K562 (cell line): ENCODE measurements around the gene LPIN1. TPM values are rescaled to one million over a fixed set of nuclear protein-coding genes. Genes with fewer than 3 reads are reported as not detected.

Experiments used
- ATAC-seq: fragments of 200-7000 bp; cut with Tn5 transposase; 3 replicates; pipeline ENCODE4 v1.9.1; 2020; ENCODE audit warnings: moderate library complexity
- BruUV-seq: library from RNA; stranded (reverse); fragments of 400-500 nt; replicated peaks from 2 replicates; lab custom pipeline; 2021; lab: Mats Ljungman, UMichigan
- CTCF ChIA-PET: fragments of 300-600 bp; formaldehyde crosslinking; extraction: SDS; loops from one replicate; lab custom pipeline; 2021; ENCODE audit warnings: low intra/inter-chr PET ratio; lab: Yijun Ruan, JAX
- POLR2A ChIA-PET: fragments of 300-600, 350-650 bp; sonication (Branson Sonifier 250); formaldehyde crosslinking; extraction: SDS; loops from one replicate; lab custom pipeline; 2021; ENCODE audit warnings: antibody characterized with exemption, inconsistent platforms; lab: Yijun Ruan, JAX
- DNase-seq, 4 experiments: peaks; one replicate each; pipeline versions ENCODE4 v3.0.0 to v3.0.0-alpha.2; 2011 to 2018; ENCODE audit warnings: low spot score in 3 of 4, mixed read lengths in 3 of 4; ENCODE audit errors: extremely low read depth in 1 of 4
- FAIRE-seq: peaks from 2 replicates; lab custom pipeline; 2011; peaks lifted over from hg19 to GRCh38; lab: Jason Lieb, UNC
- H2AFZ ChIP-seq: 2 replicates; pipeline ENCODE4 v1.6.0; 2011; ENCODE audit warnings: low read depth, low read length, control low read depth, inconsistent platforms
- H3K27ac ChIP-seq: fragments of 200-600 bp; 3 replicates; pipeline ENCODE4 v1.8.0; 2011; ENCODE audit warnings: low read depth, mild to moderate bottlenecking, control low read depth, inconsistent platforms, low read length, moderate library complexity, mixed read lengths; ENCODE audit errors: extremely low read depth
- H3K27me3 ChIP-seq, 2 experiments: fragments of 300-600 bp in 1 of 2; 2 replicates in 1 of 2; 3 replicates in 1 of 2; pipeline versions ENCODE4 v1.6.0 to v1.8.0; 2011; ENCODE audit warnings: inconsistent platforms in 2 of 2, low read length in 2 of 2, mild to moderate bottlenecking in 1 of 2, mixed read lengths in 1 of 2, moderate library complexity in 1 of 2; ENCODE audit not compliant: control insufficient read depth in 2 of 2, insufficient read depth in 2 of 2
- H3K36me3 ChIP-seq: fragments of 300-600 bp; 3 replicates; pipeline ENCODE4 v1.8.0; 2011; ENCODE audit warnings: mild to moderate bottlenecking, low read length, inconsistent platforms; ENCODE audit not compliant: control insufficient read depth, insufficient read depth
- H3K4me1 ChIP-seq, 2 experiments: fragments of 200-600 bp in 1 of 2; replicated peaks in 1 of 2; 2 replicates in 1 of 2; 3 replicates in 1 of 2; pipeline versions ENCODE4 v1.5.1 to v1.8.0; 2011; ENCODE audit warnings: inconsistent platforms in 2 of 2, low read length in 2 of 2, mild to moderate bottlenecking in 1 of 2, mixed read lengths in 1 of 2, moderate library complexity in 1 of 2; ENCODE audit not compliant: control insufficient read depth in 2 of 2, insufficient read depth in 2 of 2
- H3K4me2 ChIP-seq: 2 replicates; pipeline ENCODE4 v1.6.1; 2011; ENCODE audit warnings: low read length, control low read depth, inconsistent platforms, mixed read lengths; ENCODE audit not compliant: insufficient read depth
- H3K4me3 ChIP-seq: fragments of 200-600 bp; sonication (generic), shearing (Covaris generic); 2 replicates; pipeline ENCODE4 v1.5.1; 2016; ENCODE audit warnings: control low read depth, inconsistent platforms
- H3K79me2 ChIP-seq: fragments of 200-600 bp; 3 replicates; pipeline ENCODE4 v1.8.0; 2011; ENCODE audit warnings: low read length, inconsistent platforms; ENCODE audit not compliant: control insufficient read depth, insufficient read depth
- H3K9ac ChIP-seq, 2 experiments: 2 replicates each; pipeline versions ENCODE4 v1.6.0 to v1.6.1; 2011; ENCODE audit warnings: low read depth in 2 of 2, low read length in 2 of 2, control low read depth in 1 of 2, inconsistent platforms in 1 of 2, mild to moderate bottlenecking in 1 of 2, mixed read lengths in 1 of 2; ENCODE audit not compliant: insufficient read depth in 1 of 2
- H3K9me1 ChIP-seq: one replicate; pipeline ENCODE4 v1.6.0; 2011; ENCODE audit warnings: inconsistent platforms, mild to moderate bottlenecking, low read length, moderate library complexity; ENCODE audit not compliant: control insufficient read depth, insufficient read depth
- H3K9me3 ChIP-seq: replicated peaks from 2 replicates; pipeline ENCODE4 v1.5.1; 2011; ENCODE audit warnings: low read depth, low read length, inconsistent platforms; ENCODE audit not compliant: control insufficient read depth, insufficient read depth
- H4K20me1 ChIP-seq: replicated peaks from 2 replicates; pipeline ENCODE4 v1.6.1; 2011; ENCODE audit warnings: low read length, inconsistent platforms, mixed read lengths; ENCODE audit not compliant: control insufficient read depth, insufficient read depth
- ATF7 ChIP-seq: fragments of 450-650 bp; IDR thresholded peaks from 2 replicates; pipeline ENCODE4 v1.7.1; 2014; ENCODE audit warnings: mild to moderate bottlenecking, moderate library complexity
- NRF1 ChIP-seq, 2 experiments: fragments of 450-650 bp; IDR thresholded peaks in 1 of 2; conservative IDR thresholded peaks in 1 of 2; 2 replicates each; pipeline ENCODE4 v1.6.1; 2014; ENCODE audit warnings: mild to moderate bottlenecking in 2 of 2
- PHB ChIP-seq: fragments of 250-450 bp; sonication (Bioruptor Pico); IDR thresholded peaks from 2 replicates; pipeline ENCODE4 v1.5.0; 2021
- POLR2A ChIP-seq: fragments of 450-650 bp; conservative IDR thresholded peaks from 2 replicates; pipeline ENCODE4 v1.6.1; 2016
- SREBF1 ChIP-seq: fragments of 150-350 bp; IDR thresholded peaks from 2 replicates; pipeline ENCODE4 v1.6.1; 2014; ENCODE audit warnings: antibody characterized with exemption, low read depth, low read length, borderline replicate concordance
- ZFP30 ChIP-seq: fragments of 250-450 bp; sonication (Bioruptor Pico); IDR thresholded peaks from 2 replicates; pipeline ENCODE4 v1.8.0; 2022; ENCODE audit warnings: moderate library complexity, mild to moderate bottlenecking, inconsistent platforms, borderline replicate concordance
- ZNF311 ChIP-seq: fragments of 250-450 bp; sonication (Bioruptor Pico); IDR thresholded peaks from 2 replicates; pipeline ENCODE4 v1.4.0; 2020; ENCODE audit warnings: mild to moderate bottlenecking, moderate library complexity
- ZNF695 ChIP-seq: fragments of 450-650 bp; formaldehyde crosslinking; IDR thresholded peaks from 2 replicates; pipeline ENCODE4 v1.4.0; 2020; ENCODE audit warnings: mild to moderate bottlenecking, moderate library complexity
- WGBS: fragments of 100-300 bp; shearing (Covaris generic); methylation state at CpG from one replicate; pipeline ENCODE4 v1.1.6; 2016; ENCODE audit warnings: low coverage, mixed read lengths; ENCODE audit not compliant: insufficient coverage; ENCODE audit errors: missing lambda C conversion rate; 5-methylcytosine and 5-hydroxymethylcytosine counted together
- in situ Hi-C: fragments of 300-500 bp; cut with MboI; formaldehyde crosslinking; loops from 4 replicates; pipeline ENCODE4 v1.15.0; 2018; ENCODE audit warnings: inconsistent platforms, mixed read lengths
- intact Hi-C: fragments of 100-400 bp; cut with micrococcal nuclease; formaldehyde crosslinking; loops from 2 replicates; pipeline ENCODE4 v1.14.2; 2022
- polyA plus RNA-seq, 8 experiments: library from polyadenylated mRNA; depleted of rRNA in 4 of 8; stranded (reverse) in 5 of 8; unstranded in 3 of 8; fragments of >200 nt; fragmentation: Nextera tagmentation in 2 of 8; fragmentation: Illumina TruSeq in 1 of 8; extraction: Ambion mirVana in 2 of 8; extraction: Trizol in 1 of 8; gene quantifications; 2 replicates each; pipeline versions ENCODE4 v1.2.1 to v1.2.3, GENCODE V29; 2011 to 2014; ENCODE audit warnings: inconsistent platforms in 1 of 8, missing spikeins in 1 of 8
- total RNA-seq, 7 experiments: library from RNA; depleted of rRNA in 6 of 7; stranded (reverse); fragments of >200 nt in 6 of 7; fragmentation: Illumina TruSeq in 2 of 7; extraction: Trizol in 2 of 7; gene quantifications; 2 replicates each; pipeline versions ENCODE4 v1.2.1 to v1.2.3, GENCODE V29; 2011 to 2021; ENCODE audit warnings: low replicate concordance in 1 of 7
- TF ChIP-seq, protein P1 (sequence below): fragments of 250-450 bp; sonication (Bioruptor Pico); IDR thresholded peaks from 2 replicates; pipeline ENCODE4 v1.5.0; 2021; ENCODE audit warnings: mild to moderate bottlenecking, borderline replicate concordance
- TF ChIP-seq, protein P2 (sequence below): fragments of 450-650 bp; formaldehyde crosslinking; IDR thresholded peaks from 2 replicates; pipeline ENCODE4 v1.4.0; 2022; ENCODE audit warnings: missing genetic modification characterization
- TF ChIP-seq, protein P3 (sequence below): fragments of 200-800 bp; sonication (Bioruptor generic); IDR thresholded peaks from 2 replicates; pipeline ENCODE4 v1.6.1; 2017; ENCODE audit warnings: missing genetic modification characterization, missing compliant biosample characterization
- TF ChIP-seq, protein P4 (sequence below): sonication (generic); formaldehyde crosslinking; IDR thresholded peaks from 2 replicates; pipeline ENCODE4 v1.8.0; 2022; ENCODE audit warnings: mild to moderate bottlenecking, missing genetic modification reagents

LPIN1 gene
- total and polyA plus RNA-seq, 9 of the 15 experiments (the other 6 are each of a cell fraction or from before 2014, with no cell fraction given) = 9.2 to 84.0 (median 27.8) TPM

DNA sequence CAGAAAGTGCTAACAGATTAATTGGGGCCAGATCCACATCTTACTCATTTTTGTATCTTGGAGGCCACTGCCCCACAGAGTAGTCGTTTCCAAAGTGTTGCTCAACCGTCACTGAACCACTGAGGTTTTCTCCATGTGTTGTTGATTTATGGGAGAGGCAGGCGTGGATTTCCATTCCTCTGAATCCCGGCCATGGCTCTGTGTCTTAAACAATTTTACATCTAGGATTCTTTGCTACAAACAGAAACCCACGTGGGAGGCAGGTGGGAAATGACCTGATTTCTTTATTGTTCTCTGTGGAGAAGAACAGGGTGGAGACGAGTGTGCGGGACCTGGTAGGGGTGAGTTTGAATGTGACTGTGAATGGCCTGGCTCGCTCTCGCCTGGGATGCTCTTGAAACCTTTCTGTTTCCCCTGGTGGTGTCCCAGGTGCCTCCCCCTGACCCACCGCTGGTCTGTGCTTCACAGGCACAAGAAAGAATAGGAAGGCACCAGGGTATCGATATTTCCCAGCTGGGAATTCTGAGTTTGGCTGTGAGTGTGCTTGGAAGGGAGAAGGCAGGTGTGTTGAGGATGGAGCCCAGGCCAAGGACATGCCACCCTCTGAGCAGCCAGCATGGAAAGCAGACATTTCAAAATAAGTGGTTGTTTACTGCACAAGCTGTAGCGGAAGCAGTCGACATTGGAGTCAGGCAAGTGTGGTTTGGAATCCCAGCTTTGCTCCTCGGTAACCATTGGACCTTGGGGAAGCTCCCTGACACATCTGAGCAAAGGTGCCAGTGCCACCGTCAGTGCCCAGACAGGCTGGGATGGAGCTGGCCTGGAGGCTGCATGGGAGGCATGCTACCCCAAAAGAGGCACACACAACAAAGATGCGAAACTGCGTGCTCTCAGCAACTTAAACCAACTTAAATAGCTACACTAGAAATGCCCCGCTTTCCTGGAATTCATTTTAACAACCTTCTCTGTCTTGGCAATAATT lies 50.0 kb downstream of the LPIN1 start:
- H3K9me3 ChIP-seq = no peaks in the 10 kb centered on the region
- no peak for ATAC-seq
- H2AFZ ChIP-seq = no peak overlapping the region
- H3K27ac ChIP-seq = no peak overlapping the region
- TF ChIP-seq ZFP30 (CRISPR knock-in tag) (no peak), POLR2A (no peak), ZNF311 (CRISPR knock-in tag) (no peak), SREBF1 (no peak), NRF1 (conservative IDR thresholded peaks at IDR 0.05 in 1 of 2, IDR thresholded peaks at IDR 0.05 in 1 of 2) (no peak), ATF7 (no peak), PHB (CRISPR knock-in tag) (no peak), ZNF695 (CRISPR knock-in tag) (no peak)
- TF ChIP-seq, protein P1, sequence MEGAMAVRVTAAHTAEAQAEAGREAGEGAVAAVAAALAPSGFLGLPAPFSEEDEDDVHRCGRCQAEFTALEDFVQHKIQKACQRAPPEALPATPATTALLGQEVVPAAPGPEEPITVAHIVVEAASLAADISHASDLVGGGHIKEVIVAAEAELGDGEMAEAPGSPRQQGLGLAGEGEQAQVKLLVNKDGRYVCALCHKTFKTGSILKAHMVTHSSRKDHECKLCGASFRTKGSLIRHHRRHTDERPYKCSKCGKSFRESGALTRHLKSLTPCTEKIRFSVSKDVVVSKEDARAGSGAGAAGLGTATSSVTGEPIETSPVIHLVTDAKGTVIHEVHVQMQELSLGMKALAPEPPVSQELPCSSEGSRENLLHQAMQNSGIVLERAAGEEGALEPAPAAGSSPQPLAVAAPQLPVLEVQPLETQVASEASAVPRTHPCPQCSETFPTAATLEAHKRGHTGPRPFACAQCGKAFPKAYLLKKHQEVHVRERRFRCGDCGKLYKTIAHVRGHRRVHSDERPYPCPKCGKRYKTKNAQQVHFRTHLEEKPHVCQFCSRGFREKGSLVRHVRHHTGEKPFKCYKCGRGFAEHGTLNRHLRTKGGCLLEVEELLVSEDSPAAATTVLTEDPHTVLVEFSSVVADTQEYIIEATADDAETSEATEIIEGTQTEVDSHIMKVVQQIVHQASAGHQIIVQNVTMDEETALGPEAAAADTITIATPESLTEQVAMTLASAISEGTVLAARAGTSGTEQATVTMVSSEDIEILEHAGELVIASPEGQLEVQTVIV (CRISPR knock-in tag) = no peak
- TF ChIP-seq, protein P2, sequence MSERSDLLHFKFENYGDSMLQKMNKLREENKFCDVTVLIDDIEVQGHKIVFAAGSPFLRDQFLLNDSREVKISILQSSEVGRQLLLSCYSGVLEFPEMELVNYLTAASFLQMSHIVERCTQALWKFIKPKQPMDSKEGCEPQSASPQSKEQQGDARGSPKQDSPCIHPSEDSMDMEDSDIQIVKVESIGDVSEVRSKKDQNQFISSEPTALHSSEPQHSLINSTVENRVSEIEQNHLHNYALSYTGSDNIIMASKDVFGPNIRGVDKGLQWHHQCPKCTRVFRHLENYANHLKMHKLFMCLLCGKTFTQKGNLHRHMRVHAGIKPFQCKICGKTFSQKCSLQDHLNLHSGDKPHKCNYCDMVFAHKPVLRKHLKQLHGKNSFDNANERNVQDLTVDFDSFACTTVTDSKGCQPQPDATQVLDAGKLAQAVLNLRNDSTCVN (CRISPR knock-in tag) = no peak
- TF ChIP-seq, protein P3, sequence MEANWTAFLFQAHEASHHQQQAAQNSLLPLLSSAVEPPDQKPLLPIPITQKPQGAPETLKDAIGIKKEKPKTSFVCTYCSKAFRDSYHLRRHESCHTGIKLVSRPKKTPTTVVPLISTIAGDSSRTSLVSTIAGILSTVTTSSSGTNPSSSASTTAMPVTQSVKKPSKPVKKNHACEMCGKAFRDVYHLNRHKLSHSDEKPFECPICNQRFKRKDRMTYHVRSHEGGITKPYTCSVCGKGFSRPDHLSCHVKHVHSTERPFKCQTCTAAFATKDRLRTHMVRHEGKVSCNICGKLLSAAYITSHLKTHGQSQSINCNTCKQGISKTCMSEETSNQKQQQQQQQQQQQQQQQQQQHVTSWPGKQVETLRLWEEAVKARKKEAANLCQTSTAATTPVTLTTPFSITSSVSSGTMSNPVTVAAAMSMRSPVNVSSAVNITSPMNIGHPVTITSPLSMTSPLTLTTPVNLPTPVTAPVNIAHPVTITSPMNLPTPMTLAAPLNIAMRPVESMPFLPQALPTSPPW (CRISPR knock-in tag) = no peak
- TF ChIP-seq, protein P4, sequence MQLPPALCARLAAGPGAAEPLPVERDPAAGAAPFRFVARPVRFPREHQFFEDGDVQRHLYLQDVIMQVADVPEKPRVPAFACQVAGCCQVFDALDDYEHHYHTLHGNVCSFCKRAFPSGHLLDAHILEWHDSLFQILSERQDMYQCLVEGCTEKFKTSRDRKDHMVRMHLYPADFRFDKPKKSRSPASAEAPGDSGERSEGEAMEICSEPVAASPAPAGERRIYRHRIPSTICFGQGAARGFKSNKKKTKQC = no peak
- no peaks in the 10 kb centered on the region for H4K20me1 ChIP-seq
- ChIA-PET POLR2A (no interaction called here), CTCF (no interaction called here)
- intact Hi-C loops = no loop called here
- H3K36me3 ChIP-seq = peaks cover 95% of the 10 kb centered on the region
- no peaks in the 10 kb centered on the region for H3K9me1 ChIP-seq
- H3K4me1 ChIP-seq = no peaks in the 10 kb centered on the region
- DNase-seq = no peak
- H3K27me3 ChIP-seq = no peaks in the 10 kb centered on the region
- H3K4me2 ChIP-seq = no peak overlapping the region
- FAIRE-seq = no peak
- H3K4me3 ChIP-seq = no peak overlapping the region
- H3K79me2 ChIP-seq = no peaks in the 10 kb centered on the region
- H3K9ac ChIP-seq = no peak overlapping the region
- WGBS = 87% methylated on average over 18 of the region's 18 CpGs
- in situ Hi-C loops = loop anchor here (25.0 kb wide), 1 partner anchor 309 kb away; no protein-coding TSS in a partner anchor
- BruUV-seq = no TSS peak
